GM23338 (cell line): Measurements from ENCODE around the gene LRRC10. TPM values are rescaled to one million over a fixed set of nuclear protein-coding genes. Genes with fewer than 3 reads are reported as not detected.

ENCODE experiments used
- ATAC-seq: fragments of 200-7000 bp; cut with Tn5 transposase; 3 replicates; pipeline ENCODE4 v1.9.1; 2020
- DNase-seq: peaks from one replicate; pipeline ENCODE4 v3.0.0-alpha.2; 2015; ENCODE audit warnings: low spot score
- H2AFZ ChIP-seq: fragments of 200-600 bp; sonication (generic); 2 replicates; pipeline ENCODE4 v1.8.0; 2016; ENCODE audit warnings: antibody characterized with exemption, mild to moderate bottlenecking, moderate library complexity
- H3F3A ChIP-seq: fragments of 200-600 bp; sonication (generic); replicated peaks from 2 replicates; pipeline ENCODE4 v1.8.0; 2017; ENCODE audit warnings: antibody characterized with exemption, mixed run types, low read depth
- H3K27ac ChIP-seq: fragments of 200-600 bp; sonication (generic); 2 replicates; pipeline ENCODE4 v1.6.1; 2016; ENCODE audit warnings: low read depth
- H3K27me3 ChIP-seq: fragments of 200-600 bp; sonication (generic); 2 replicates; pipeline ENCODE4 v1.8.0; 2016; ENCODE audit warnings: mild to moderate bottlenecking, mixed run types, moderate library complexity; ENCODE audit not compliant: insufficient read depth
- H3K36me3 ChIP-seq: fragments of 200-600 bp; sonication (generic); 2 replicates; pipeline ENCODE4 v1.8.0; 2016; ENCODE audit warnings: mild to moderate bottlenecking; ENCODE audit not compliant: insufficient read depth
- H3K4me1 ChIP-seq: fragments of 200-600 bp; sonication (generic); 2 replicates; pipeline ENCODE4 v1.8.0; 2016; ENCODE audit warnings: mild to moderate bottlenecking, moderate library complexity; ENCODE audit not compliant: insufficient read depth
- H3K4me2 ChIP-seq: fragments of 200-600 bp; sonication (generic); 2 replicates; pipeline ENCODE4 v1.7.1; 2017; ENCODE audit warnings: mixed run types
- H3K4me3 ChIP-seq: fragments of 200-600 bp; sonication (generic); 2 replicates; pipeline ENCODE4 v1.6.1; 2016; ENCODE audit warnings: mixed run types
- H3K79me2 ChIP-seq: fragments of 200-600 bp; sonication (generic); replicated peaks from 2 replicates; pipeline ENCODE4 v1.8.0; 2017; ENCODE audit warnings: mild to moderate bottlenecking; ENCODE audit not compliant: insufficient read depth
- H3K9me2 ChIP-seq: fragments of 200-600 bp; sonication (generic); 2 replicates; pipeline ENCODE4 v1.8.0; 2017; ENCODE audit not compliant: insufficient read depth
- H4K20me1 ChIP-seq: fragments of 200-600 bp; sonication (generic); replicated peaks from 2 replicates; pipeline ENCODE4 v1.8.0; 2017; ENCODE audit warnings: mild to moderate bottlenecking; ENCODE audit not compliant: insufficient read depth
- H3K27ac Mint-ChIP-seq: 2 replicates; pipeline ENCODE4 v1.8.0; 2020; ENCODE audit warnings: inconsistent platforms, mild to moderate bottlenecking, moderate library complexity, mixed read lengths
- H3K27me3 Mint-ChIP-seq: 3 replicates; pipeline ENCODE4 v1.8.0; 2022; ENCODE audit warnings: low read depth, mild to moderate bottlenecking, moderate library complexity, mixed read lengths, inconsistent platforms; ENCODE audit not compliant: insufficient read depth, poor library complexity
- H3K36me3 Mint-ChIP-seq: 3 replicates; pipeline ENCODE4 v1.8.0; 2021; ENCODE audit warnings: low read depth, mild to moderate bottlenecking, inconsistent platforms, moderate library complexity, mixed read lengths
- H3K4me1 Mint-ChIP-seq: 3 replicates; pipeline ENCODE4 v1.8.0; 2020; ENCODE audit warnings: mild to moderate bottlenecking, inconsistent platforms, mixed read lengths
- H3K4me3 Mint-ChIP-seq: 3 replicates; pipeline ENCODE4 v1.8.0; 2021; ENCODE audit warnings: moderate library complexity, mild to moderate bottlenecking, inconsistent platforms, mixed read lengths
- H3K9me3 Mint-ChIP-seq: 3 replicates; pipeline ENCODE4 v1.8.0; 2020; ENCODE audit warnings: moderate library complexity, mild to moderate bottlenecking, inconsistent platforms, mixed read lengths
- CTCF ChIP-seq, 2 experiments: fragments of 200-600 bp in 1 of 2; sonication (generic) in 1 of 2; conservative IDR thresholded peaks; 2 replicates each; pipeline versions ENCODE4 v1.5.1 to v1.6.1; 2016 to 2017; ENCODE audit warnings: antibody characterized with exemption in 2 of 2, low read depth in 2 of 2, mild to moderate bottlenecking in 2 of 2, moderate library complexity in 1 of 2
- EZH2phosphoT487 ChIP-seq: fragments of 200-600 bp; sonication (generic); IDR thresholded peaks from one replicate; pipeline ENCODE4 v1.8.1; 2018; ENCODE audit warnings: antibody characterized with exemption; ENCODE audit not compliant: unreplicated experiment
- polyA plus RNA-seq: library from polyadenylated mRNA; unstranded; fragments of >200 nt; fragmentation: Nextera tagmentation; extraction: Ambion mirVana; gene quantifications from 2 replicates; pipeline ENCODE4 v1.2.1, GENCODE V29; 2016
- total RNA-seq: library from RNA; depleted of rRNA; stranded (reverse); fragments of >200 nt; shearing (Covaris generic); gene quantifications from 2 replicates; pipeline ENCODE4 v1.2.3, GENCODE V29; 2014
- TF ChIP-seq, protein P1 (sequence below): fragments of 250-450 bp; sonication (Bioruptor Pico); IDR thresholded peaks from 2 replicates; pipeline ENCODE4 v1.5.0; 2020; ENCODE audit warnings: mild to moderate bottlenecking, moderate library complexity

Gene LRRC10
- total and polyA plus RNA-seq, 2 experiments from 2014 or later = not detected

DNA sequence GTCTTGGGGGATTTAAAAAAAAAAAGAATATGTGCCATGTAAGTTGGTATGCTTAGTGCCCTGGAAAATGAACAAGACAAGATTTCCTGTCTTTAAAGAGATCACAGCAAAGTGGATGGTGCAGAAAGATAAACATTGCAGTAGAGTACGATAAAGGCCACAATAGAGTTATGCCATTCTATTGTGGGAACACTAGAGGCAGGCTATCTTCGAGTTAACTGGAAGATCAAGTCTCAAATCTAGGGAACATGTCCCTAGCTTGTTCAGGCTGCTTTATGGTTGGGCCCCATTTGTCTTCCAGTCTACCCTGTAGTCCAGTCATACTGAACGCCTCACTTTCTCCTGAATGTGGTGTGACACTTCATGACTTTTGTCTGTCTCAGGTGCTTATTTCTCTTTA lies 44.1 kb downstream of the LRRC10 start:
- H3K27me3 Mint-ChIP-seq = no peaks in the 10 kb centered on the region
- H3K79me2 ChIP-seq = no peaks in the 10 kb centered on the region
- H3K36me3 ChIP-seq = no peaks in the 10 kb centered on the region
- no peak overlapping the region for H2AFZ ChIP-seq
- H3K4me2 ChIP-seq = no peak overlapping the region
- no peak overlapping the region for H3K27ac ChIP-seq
- H4K20me1 ChIP-seq = no peaks in the 10 kb centered on the region
- peaks cover 7% of the 10 kb centered on the region for H3K36me3 Mint-ChIP-seq
- no peaks in the 10 kb centered on the region for H3K9me2 ChIP-seq
- H3K9me3 Mint-ChIP-seq = no peaks in the 10 kb centered on the region
- DNase-seq = peak; percentile 48
- H3K4me3 Mint-ChIP-seq = no peak overlapping the region
- no peak overlapping the region for H3K4me3 ChIP-seq
- ATAC-seq = peak; percentile 71
- H3K4me1 ChIP-seq = no peaks in the 10 kb centered on the region
- H3F3A ChIP-seq = peaks cover 5% of the 10 kb centered on the region; the same call in 1 of the 2 replicates
- TF ChIP-seq, protein P1, sequence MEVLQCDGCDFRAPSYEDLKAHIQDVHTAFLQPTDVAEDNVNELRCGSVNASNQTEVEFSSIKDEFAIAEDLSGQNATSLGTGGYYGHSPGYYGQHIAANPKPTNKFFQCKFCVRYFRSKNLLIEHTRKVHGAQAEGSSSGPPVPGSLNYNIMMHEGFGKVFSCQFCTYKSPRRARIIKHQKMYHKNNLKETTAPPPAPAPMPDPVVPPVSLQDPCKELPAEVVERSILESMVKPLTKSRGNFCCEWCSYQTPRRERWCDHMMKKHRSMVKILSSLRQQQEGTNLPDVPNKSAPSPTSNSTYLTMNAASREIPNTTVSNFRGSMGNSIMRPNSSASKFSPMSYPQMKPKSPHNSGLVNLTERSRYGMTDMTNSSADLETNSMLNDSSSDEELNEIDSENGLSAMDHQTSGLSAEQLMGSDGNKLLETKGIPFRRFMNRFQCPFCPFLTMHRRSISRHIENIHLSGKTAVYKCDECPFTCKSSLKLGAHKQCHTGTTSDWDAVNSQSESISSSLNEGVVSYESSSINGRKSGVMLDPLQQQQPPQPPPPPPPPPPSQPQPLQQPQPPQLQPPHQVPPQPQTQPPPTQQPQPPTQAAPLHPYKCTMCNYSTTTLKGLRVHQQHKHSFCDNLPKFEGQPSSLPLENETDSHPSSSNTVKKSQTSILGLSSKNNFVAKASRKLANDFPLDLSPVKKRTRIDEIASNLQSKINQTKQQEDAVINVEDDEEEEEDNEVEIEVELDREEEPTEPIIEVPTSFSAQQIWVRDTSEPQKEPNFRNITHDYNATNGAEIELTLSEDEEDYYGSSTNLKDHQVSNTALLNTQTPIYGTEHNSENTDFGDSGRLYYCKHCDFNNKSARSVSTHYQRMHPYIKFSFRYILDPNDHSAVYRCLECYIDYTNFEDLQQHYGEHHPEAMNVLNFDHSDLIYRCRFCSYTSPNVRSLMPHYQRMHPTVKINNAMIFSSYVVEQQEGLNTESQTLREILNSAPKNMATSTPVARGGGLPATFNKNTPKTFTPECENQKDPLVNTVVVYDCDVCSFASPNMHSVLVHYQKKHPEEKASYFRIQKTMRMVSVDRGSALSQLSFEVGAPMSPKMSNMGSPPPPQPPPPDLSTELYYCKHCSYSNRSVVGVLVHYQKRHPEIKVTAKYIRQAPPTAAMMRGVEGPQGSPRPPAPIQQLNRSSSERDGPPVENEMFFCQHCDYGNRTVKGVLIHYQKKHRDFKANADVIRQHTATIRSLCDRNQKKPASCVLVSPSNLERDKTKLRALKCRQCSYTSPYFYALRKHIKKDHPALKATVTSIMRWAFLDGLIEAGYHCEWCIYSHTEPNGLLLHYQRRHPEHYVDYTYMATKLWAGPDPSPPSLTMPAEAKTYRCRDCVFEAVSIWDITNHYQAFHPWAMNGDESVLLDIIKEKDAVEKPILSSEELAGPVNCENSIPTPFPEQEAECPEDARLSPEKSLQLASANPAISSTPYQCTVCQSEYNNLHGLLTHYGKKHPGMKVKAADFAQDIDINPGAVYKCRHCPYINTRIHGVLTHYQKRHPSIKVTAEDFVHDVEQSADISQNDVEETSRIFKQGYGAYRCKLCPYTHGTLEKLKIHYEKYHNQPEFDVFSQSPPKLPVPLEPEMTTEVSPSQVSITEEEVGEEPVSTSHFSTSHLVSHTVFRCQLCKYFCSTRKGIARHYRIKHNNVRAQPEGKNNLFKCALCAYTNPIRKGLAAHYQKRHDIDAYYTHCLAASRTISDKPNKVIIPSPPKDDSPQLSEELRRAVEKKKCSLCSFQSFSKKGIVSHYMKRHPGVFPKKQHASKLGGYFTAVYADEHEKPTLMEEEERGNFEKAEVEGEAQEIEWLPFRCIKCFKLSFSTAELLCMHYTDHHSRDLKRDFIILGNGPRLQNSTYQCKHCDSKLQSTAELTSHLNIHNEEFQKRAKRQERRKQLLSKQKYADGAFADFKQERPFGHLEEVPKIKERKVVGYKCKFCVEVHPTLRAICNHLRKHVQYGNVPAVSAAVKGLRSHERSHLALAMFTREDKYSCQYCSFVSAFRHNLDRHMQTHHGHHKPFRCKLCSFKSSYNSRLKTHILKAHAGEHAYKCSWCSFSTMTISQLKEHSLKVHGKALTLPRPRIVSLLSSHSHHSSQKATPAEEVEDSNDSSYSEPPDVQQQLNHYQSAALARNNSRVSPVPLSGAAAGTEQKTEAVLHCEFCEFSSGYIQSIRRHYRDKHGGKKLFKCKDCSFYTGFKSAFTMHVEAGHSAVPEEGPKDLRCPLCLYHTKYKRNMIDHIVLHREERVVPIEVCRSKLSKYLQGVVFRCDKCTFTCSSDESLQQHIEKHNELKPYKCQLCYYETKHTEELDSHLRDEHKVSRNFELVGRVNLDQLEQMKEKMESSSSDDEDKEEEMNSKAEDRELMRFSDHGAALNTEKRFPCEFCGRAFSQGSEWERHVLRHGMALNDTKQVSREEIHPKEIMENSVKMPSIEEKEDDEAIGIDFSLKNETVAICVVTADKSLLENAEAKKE (CRISPR knock-in tag) = no peak
- TF ChIP-seq CTCF (conservative IDR thresholded peaks at IDR 0.05; ENCODE audit: low read depth in 2 of 2) = peak; percentile 13 to 43; a peak in 2 of 4 replicates
- TF ChIP-seq EZH2phosphoT487 = no peak
- H3K27ac Mint-ChIP-seq = peak overlapping the region; percentile 46
- no peaks in the 10 kb centered on the region for H3K27me3 ChIP-seq
- H3K4me1 Mint-ChIP-seq = peaks cover 2% of the 10 kb centered on the region; the same call in 2 of the 3 replicates
